ENCODE measurements around the gene C1orf21.

The C1orf21 gene

GRCh38 chr1:184513966-184514365, 127.1 kb downstream of the C1orf21 start:
- no peak for DNase-seq (ENCODE audit: low spot score)

GRCh38 chr1:184514447-184514846, 127.6 kb downstream of the C1orf21 start:
- no peak for DNase-seq (ENCODE audit: low spot score)

GRCh38 chr1:184517130-184517529, 130.3 kb downstream of the C1orf21 start:
- no peak for DNase-seq (ENCODE audit: low spot score)

GRCh38 chr1:184518736-184519357, 132.0 kb downstream of the C1orf21 start:
- no peak for DNase-seq (ENCODE audit: low spot score)

- no peak for DNase-seq (ENCODE audit: low spot score)
Measured at GRCh38 chr1:184520336-184520735, 133.5 kb downstream of the C1orf21 start.

GRCh38 chr1:184524248-184524647, 137.4 kb downstream of the C1orf21 start:
- DNase-seq (ENCODE audit: low spot score), result no peak

- DNase-seq (ENCODE audit: low spot score), result no peak
Measured at GRCh38 chr1:184527402-184527801, 140.6 kb downstream of the C1orf21 start.

- DNase-seq (ENCODE audit: low spot score), result no peak
Measured at GRCh38 chr1:184530226-184530625, 143.4 kb downstream of the C1orf21 start.

GRCh38 chr1:184531296-184531695, 144.5 kb downstream of the C1orf21 start:
- no peak for DNase-seq (ENCODE audit: low spot score)

- no peak for DNase-seq (ENCODE audit: low spot score)
Measured at GRCh38 chr1:184532199-184532598, 145.4 kb downstream of the C1orf21 start.

GRCh38 chr1:184533049-184533448, 146.2 kb downstream of the C1orf21 start:
- no peak for DNase-seq (ENCODE audit: low spot score)

GRCh38 chr1:184533915-184534314, 147.1 kb downstream of the C1orf21 start:
- DNase-seq (ENCODE audit: low spot score), result no peak

- no peak for DNase-seq (ENCODE audit: low spot score)
Measured at GRCh38 chr1:184534690-184535089, 147.9 kb downstream of the C1orf21 start.

GRCh38 chr1:184535191-184535970, 148.6 kb downstream of the C1orf21 start:
- no peak for DNase-seq (ENCODE audit: low spot score)

- DNase-seq (ENCODE audit: low spot score), result no peak
Measured at GRCh38 chr1:184536246-184536985, 149.6 kb downstream of the C1orf21 start.

GRCh38 chr1:184539580-184539979, 152.8 kb downstream of the C1orf21 start:
- DNase-seq (ENCODE audit: low spot score), result no peak

- no peak for DNase-seq (ENCODE audit: low spot score)
Measured at GRCh38 chr1:184541537-184542152, 154.8 kb downstream of the C1orf21 start.

GRCh38 chr1:184542291-184542690, 155.5 kb downstream of the C1orf21 start:
- no peak for DNase-seq (ENCODE audit: low spot score)

- DNase-seq (ENCODE audit: low spot score), result no peak
Measured at GRCh38 chr1:184545601-184546000, 158.8 kb downstream of the C1orf21 start.

- no peak for DNase-seq (ENCODE audit: low spot score)
Measured at GRCh38 chr1:184552446-184552845, 165.6 kb downstream of the C1orf21 start.

GRCh38 chr1:184553845-184554244, 167.0 kb downstream of the C1orf21 start:
- no peak for DNase-seq (ENCODE audit: low spot score)
